ENCODE data around the gene FOXP2.
"Not testable (repeated sequence)": the region's sequence is repeated elsewhere in the genome, so short reads cannot be mapped to it uniquely, and the experiment has no call there.

Gene FOXP2

DNA sequence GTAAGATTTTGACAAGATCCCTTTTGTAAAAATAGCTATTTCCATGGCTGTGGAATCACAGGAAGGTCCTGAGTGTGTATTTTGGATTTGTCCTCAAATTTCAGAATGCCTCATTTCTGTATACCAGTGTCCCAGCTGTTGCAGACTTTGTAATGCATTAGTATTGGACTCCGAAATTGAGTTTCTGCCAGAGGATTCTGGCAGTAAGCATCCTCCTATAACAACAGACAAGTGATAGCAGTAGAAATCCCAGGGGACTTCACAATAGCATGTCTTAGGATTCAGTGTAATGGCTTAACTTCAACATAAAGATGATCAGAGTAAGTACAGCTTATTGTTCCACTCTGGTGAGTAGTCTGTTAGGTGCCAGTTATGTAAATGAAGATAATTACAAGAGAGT is 104.6 kb downstream of the FOXP2 start:
- FAIRE-seq = no peak
- TF ChIP-seq TAF1 (IDR thresholded peaks at IDR 0.05; ENCODE audit: low read depth, low read length) (no peak), POLR2AphosphoS5 (IDR thresholded peaks at IDR 0.05; ENCODE audit: low read depth, low read length) (no peak), POLR2A (IDR thresholded peaks at IDR 0.05; ENCODE audit: low read depth, low read length) (no peak)

DNA sequence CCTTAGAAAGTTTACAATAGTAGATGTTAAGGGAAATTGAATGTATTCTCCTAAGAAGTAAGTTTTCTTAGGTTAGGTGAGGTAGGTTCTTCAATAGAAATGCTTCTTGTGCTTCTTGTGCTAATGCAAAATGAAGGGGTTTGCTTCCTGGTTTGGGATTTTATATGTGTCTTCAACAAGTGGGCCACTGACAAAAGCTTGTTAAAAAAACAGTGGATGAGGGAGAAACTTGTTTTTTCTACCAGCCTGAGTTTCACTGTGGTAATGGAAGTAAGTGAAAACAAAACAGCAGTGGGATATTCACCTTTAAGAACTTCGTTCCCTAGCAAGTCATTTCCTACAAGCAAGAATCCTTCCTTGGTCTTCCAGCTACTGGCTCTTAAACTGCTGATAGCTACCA is 107.5 kb downstream of the FOXP2 start:
- FAIRE-seq = no peak
- TF ChIP-seq POLR2A (IDR thresholded peaks at IDR 0.05; ENCODE audit: low read depth, low read length) (no peak), PAX5 (IDR thresholded peaks at IDR 0.05; ENCODE audit: insufficient read depth, low read length, severe bottlenecking) (no peak), POU2F2 (IDR thresholded peaks at IDR 0.05; ENCODE audit: low read depth, low read length) (no peak), TAF1 (IDR thresholded peaks at IDR 0.05; ENCODE audit: low read depth, low read length) (no peak), SPI1 (IDR thresholded peaks at IDR 0.05; ENCODE audit: low read depth, low read length) (no peak), POLR2AphosphoS5 (IDR thresholded peaks at IDR 0.05; ENCODE audit: low read depth, low read length) (no peak)
- DNase-seq (ENCODE audit: insufficient read length, low spot score) = no peak

More for the DNA sequence above, 104.6 kb downstream of the FOXP2 start:
- no peak for DNase-seq (ENCODE audit: insufficient read length, low spot score)

DNA sequence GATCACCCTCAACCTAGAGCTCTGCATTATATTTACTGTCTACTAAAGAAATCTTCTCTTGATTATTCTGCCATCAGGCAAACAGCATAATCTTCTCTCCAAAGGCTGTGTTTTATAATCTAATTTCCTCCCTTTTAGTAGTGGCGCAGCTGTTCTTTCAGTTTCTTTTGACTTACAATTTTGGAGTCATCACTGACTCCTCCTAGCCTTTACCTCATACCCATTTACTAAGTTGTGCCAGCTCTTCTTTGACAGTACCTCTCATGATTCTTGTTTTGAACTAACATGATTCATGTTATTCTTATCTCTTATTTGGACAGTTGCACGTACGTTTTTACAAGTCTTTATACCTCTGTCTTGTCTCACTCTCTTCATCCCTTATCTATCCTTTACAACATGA is 113.0 kb downstream of the FOXP2 start:
- DNase-seq (ENCODE audit: insufficient read length, low spot score) = no peak
- TF ChIP-seq PAX5 (IDR thresholded peaks at IDR 0.05; ENCODE audit: insufficient read depth, low read length, severe bottlenecking) (no peak), POU2F2 (IDR thresholded peaks at IDR 0.05; ENCODE audit: low read depth, low read length) (no peak), SPI1 (IDR thresholded peaks at IDR 0.05; ENCODE audit: low read depth, low read length) (no peak), POLR2AphosphoS5 (IDR thresholded peaks at IDR 0.05; ENCODE audit: low read depth, low read length) (no peak), POLR2A (IDR thresholded peaks at IDR 0.05; ENCODE audit: low read depth, low read length) (no peak), TAF1 (IDR thresholded peaks at IDR 0.05; ENCODE audit: low read depth, low read length) (no peak)
- FAIRE-seq = no peak

DNA sequence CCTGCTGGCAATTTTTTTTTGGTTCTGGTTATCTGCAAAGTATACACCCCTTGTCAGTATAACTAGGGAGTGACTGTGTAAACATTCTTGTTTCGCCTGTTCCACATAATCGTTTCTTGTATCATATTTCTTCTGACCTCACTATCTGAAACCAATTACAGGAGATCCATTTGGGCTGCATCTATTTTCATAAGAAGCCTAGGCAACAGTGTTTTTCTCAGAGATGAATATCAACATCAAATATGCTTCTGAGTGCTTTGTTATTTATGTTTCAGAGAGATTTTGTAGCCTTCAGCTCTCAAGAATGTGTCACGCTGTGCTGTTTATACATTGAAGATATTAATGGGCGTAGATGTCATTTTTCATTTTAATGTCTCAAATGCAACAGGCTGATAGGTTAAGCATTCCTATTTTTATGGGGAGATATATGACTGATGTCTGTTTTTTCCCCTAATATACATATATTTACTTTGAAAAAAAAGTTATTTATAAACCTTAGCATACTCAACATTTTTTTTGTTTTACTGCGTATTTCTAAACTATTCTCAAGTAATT is 115.5 kb downstream of the FOXP2 start:
- FAIRE-seq = no peak
- no peak for DNase-seq (ENCODE audit: insufficient read length, low spot score)
- TF ChIP-seq POLR2AphosphoS5 (IDR thresholded peaks at IDR 0.05; ENCODE audit: low read depth, low read length) (no peak), POU2F2 (IDR thresholded peaks at IDR 0.05; ENCODE audit: low read depth, low read length) (no peak), POLR2A (IDR thresholded peaks at IDR 0.05; ENCODE audit: low read depth, low read length) (no peak), SPI1 (IDR thresholded peaks at IDR 0.05; ENCODE audit: low read depth, low read length) (no peak), TAF1 (IDR thresholded peaks at IDR 0.05; ENCODE audit: low read depth, low read length) (no peak), PAX5 (IDR thresholded peaks at IDR 0.05; ENCODE audit: insufficient read depth, low read length, severe bottlenecking) (no peak)

DNA sequence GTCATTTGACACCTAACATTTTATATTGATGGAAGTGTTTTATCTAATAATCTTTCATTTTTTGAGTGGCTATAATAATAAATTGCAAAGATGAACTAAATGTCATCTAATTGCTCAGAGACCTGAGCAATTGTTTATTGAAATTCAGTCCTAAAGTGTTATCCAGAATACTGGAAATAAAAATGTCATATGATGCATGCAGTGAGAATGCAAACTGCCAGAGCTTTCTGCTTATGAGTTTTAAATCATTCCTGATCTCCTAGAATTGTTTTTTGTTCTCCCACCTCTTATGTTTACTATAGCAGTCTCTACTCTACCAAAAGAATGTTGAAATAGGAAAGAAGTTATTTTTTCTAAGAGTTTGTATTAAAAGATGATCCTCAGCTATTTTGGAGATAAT is 116.7 kb downstream of the FOXP2 start:
- TF ChIP-seq SPI1 (IDR thresholded peaks at IDR 0.05; ENCODE audit: low read depth, low read length) = no peak
- no peak for TF ChIP-seq POLR2A (IDR thresholded peaks at IDR 0.05; ENCODE audit: low read depth, low read length)
- no peak for TF ChIP-seq POU2F2 (IDR thresholded peaks at IDR 0.05; ENCODE audit: low read depth, low read length)
- TF ChIP-seq TAF1 (IDR thresholded peaks at IDR 0.05; ENCODE audit: low read depth, low read length) = no peak
- TF ChIP-seq PAX5 (IDR thresholded peaks at IDR 0.05; ENCODE audit: insufficient read depth, low read length, severe bottlenecking) = no peak
- no peak for TF ChIP-seq POLR2AphosphoS5 (IDR thresholded peaks at IDR 0.05; ENCODE audit: low read depth, low read length)
- no peak for FAIRE-seq
- no peak for DNase-seq (ENCODE audit: insufficient read length, low spot score)

DNA sequence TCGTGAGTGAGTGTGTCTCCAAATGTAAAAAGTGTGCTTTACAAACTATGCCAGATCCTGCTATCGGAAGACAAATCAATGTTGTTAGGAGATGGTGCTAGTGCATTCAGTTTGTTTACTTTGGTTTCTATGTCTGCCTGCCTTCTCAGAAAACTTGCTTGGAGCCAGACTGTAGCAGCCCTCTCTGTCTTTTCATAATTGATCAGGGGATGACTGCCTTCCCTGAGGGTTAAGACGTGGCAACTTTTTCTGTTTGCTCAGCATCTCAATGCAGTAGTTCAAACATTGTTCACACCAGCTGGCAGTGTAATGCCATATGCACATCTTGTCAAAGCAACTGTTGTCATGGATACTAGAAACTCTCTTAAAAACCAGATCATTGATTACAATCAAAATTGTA is 118.5 kb downstream of the FOXP2 start:
- FAIRE-seq (no peak), DNase-seq (ENCODE audit: insufficient read length, low spot score) (no peak)

DNA sequence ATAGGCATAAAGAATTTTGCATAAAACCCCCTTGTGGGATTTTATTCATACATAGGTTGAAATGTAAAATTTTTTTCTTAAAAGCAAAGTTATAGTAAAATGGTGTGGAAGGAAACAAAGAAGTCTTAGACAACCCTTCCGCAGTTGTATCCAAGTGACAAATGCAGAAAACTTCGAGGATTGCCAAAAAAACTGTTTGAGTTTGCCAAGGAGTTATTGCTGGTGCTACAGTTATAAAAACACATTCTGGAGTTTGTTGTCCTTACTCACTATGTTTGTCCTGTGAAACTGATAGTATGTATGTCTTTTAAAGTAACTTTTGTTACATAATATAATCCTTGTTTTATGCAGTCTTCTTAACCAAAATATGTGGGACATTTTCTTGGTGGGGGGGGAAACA is 120.3 kb downstream of the FOXP2 start:
- DNase-seq (ENCODE audit: insufficient read length, low spot score) (no peak), FAIRE-seq (no peak)
- TF ChIP-seq SPI1 (IDR thresholded peaks at IDR 0.05; ENCODE audit: low read depth, low read length) (no peak), TAF1 (IDR thresholded peaks at IDR 0.05; ENCODE audit: low read depth, low read length) (no peak), POU2F2 (IDR thresholded peaks at IDR 0.05; ENCODE audit: low read depth, low read length) (no peak), POLR2AphosphoS5 (IDR thresholded peaks at IDR 0.05; ENCODE audit: low read depth, low read length) (no peak), POLR2A (IDR thresholded peaks at IDR 0.05; ENCODE audit: low read depth, low read length) (no peak), PAX5 (IDR thresholded peaks at IDR 0.05; ENCODE audit: insufficient read depth, low read length, severe bottlenecking) (no peak)

More for the DNA sequence above, 118.5 kb downstream of the FOXP2 start:
- TF ChIP-seq POLR2A (IDR thresholded peaks at IDR 0.05; ENCODE audit: low read depth, low read length) = no peak
- TF ChIP-seq POU2F2 (IDR thresholded peaks at IDR 0.05; ENCODE audit: low read depth, low read length) = no peak
- TF ChIP-seq POLR2AphosphoS5 (IDR thresholded peaks at IDR 0.05; ENCODE audit: low read depth, low read length) = no peak
- TF ChIP-seq TAF1 (IDR thresholded peaks at IDR 0.05; ENCODE audit: low read depth, low read length) = no peak
- no peak for TF ChIP-seq PAX5 (IDR thresholded peaks at IDR 0.05; ENCODE audit: insufficient read depth, low read length, severe bottlenecking)
- no peak for TF ChIP-seq SPI1 (IDR thresholded peaks at IDR 0.05; ENCODE audit: low read depth, low read length)

DNA sequence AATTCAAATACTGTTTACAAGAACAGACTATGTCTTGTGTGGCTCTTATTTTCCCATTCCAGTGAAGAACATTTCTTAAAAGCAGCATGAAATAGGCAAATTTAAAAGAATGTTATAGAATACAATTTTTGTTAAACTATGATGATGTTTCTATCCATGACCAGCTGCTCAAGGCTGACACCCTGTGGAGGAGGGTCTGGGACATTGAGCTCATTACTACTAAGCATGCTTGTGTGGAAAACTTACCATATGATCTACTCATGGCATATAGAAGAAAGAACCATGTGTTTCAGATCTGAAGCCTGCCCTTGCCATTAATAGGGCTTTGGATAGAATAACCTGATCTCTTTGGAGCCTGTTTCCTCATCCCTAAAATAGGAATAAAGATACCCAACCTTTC is 125.0 kb downstream of the FOXP2 start:
- DNase-seq (ENCODE audit: insufficient read length, low spot score) (no peak), FAIRE-seq (no peak)
- TF ChIP-seq POLR2AphosphoS5 (IDR thresholded peaks at IDR 0.05; ENCODE audit: low read depth, low read length) (no peak), TAF1 (IDR thresholded peaks at IDR 0.05; ENCODE audit: low read depth, low read length) (no peak), POLR2A (IDR thresholded peaks at IDR 0.05; ENCODE audit: low read depth, low read length) (no peak)

DNA sequence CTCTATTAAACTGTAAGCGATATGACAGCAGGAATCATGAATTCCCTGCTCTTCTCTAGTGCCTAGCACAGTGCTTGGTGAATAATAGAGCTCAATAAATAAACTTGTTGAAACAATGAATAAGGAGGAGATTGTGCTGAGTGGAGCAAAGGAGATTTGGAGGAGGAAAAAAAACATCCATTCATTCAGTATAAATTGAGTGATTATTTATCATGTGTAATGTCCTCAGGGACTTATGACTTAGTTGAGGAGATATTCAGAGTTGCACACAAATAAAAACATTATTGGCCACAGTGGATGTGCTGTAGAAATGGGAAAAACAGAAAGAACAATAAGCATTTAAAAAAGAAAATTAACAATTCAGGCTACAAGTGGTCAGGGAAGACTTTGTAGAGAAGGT is 125.7 kb downstream of the FOXP2 start:
- FAIRE-seq (no peak), DNase-seq (ENCODE audit: insufficient read length, low spot score) (no peak)
- TF ChIP-seq POU2F2 (IDR thresholded peaks at IDR 0.05; ENCODE audit: low read depth, low read length) (no peak), POLR2AphosphoS5 (IDR thresholded peaks at IDR 0.05; ENCODE audit: low read depth, low read length) (no peak), PAX5 (IDR thresholded peaks at IDR 0.05; ENCODE audit: insufficient read depth, low read length, severe bottlenecking) (no peak), SPI1 (IDR thresholded peaks at IDR 0.05; ENCODE audit: low read depth, low read length) (no peak), POLR2A (IDR thresholded peaks at IDR 0.05; ENCODE audit: low read depth, low read length) (no peak), TAF1 (IDR thresholded peaks at IDR 0.05; ENCODE audit: low read depth, low read length) (no peak)

DNA sequence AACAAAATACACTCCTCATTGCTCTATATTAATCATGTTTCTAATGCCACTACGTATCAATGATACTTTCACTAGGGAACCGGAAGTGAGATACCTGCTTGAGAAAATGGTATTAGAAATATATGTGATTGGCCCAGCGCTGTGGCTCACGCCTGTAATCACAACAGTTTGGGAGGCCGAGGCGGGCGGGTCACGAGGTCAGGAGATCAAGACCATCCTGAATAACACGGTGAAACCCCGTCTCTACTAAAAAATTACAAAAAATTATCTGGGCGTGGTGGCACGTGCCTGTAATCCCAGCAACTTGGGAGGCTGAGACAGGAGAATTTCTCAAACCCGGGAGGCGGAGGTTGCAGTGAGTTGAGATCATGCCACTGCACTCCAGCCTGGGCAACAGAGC is 132.7 kb downstream of the FOXP2 start:
- DNase-seq (ENCODE audit: insufficient read length, low spot score); FAIRE-seq: not testable (repeated sequence)

Data from GM12891 (cell line).